ENCODE data around the gene KRTAP10-2.

Gene KRTAP10-2

GRCh38 chr21:44531606-44532564, 19.4 kb downstream of the KRTAP10-2 start:
- Histone ChIP-seq H3K4me3 (ENCODE audit: low read depth in 1 of 5, low read length in 5 of 5) (no peak overlapping the region), H3K4me1 (ENCODE audit: control insufficient read depth in 5 of 5, insufficient read depth in 5 of 5, low read length in 5 of 5) (peaks cover 0 to 2% (median 0%) of the 10 kb centered on the region in 5 donors), H3K27me3 (ENCODE audit: control insufficient read depth in 5 of 5, insufficient read depth in 4 of 5, low read length in 5 of 5) (peaks cover 3 to 14% (median 10%) of the 10 kb centered on the region in 5 donors), H3K36me3 (ENCODE audit: control insufficient read depth in 5 of 5, insufficient read depth in 5 of 5, low read length in 5 of 5) (no peaks in the 10 kb centered on the region), H3K27ac (ENCODE audit: low read depth, low read length) (no peak overlapping the region), H3K9ac (ENCODE audit: low read length in 5 of 5) (no peak overlapping the region), H3K9me3 (ENCODE audit: control insufficient read depth in 5 of 5, low read length in 5 of 5) (no peaks in the 10 kb centered on the region)

- H3K36me3 ChIP-seq (ENCODE audit: control insufficient read depth in 5 of 5, insufficient read depth in 5 of 5, low read length in 5 of 5): no peaks in the 10 kb centered on the region
- no peak overlapping the region for H3K9ac ChIP-seq (ENCODE audit: low read length in 5 of 5)
- H3K9me3 ChIP-seq (ENCODE audit: control insufficient read depth in 5 of 5, low read length in 5 of 5): no peaks in the 10 kb centered on the region
- H3K4me3 ChIP-seq (ENCODE audit: low read depth in 1 of 5, low read length in 5 of 5): no peak overlapping the region
- H3K4me1 ChIP-seq (ENCODE audit: control insufficient read depth in 5 of 5, insufficient read depth in 5 of 5, low read length in 5 of 5): peaks cover 0 to 2% (median 0%) of the 10 kb centered on the region in 5 donors
- peaks cover 3 to 18% (median 10%) of the 10 kb centered on the region in 5 donors for H3K27me3 ChIP-seq (ENCODE audit: control insufficient read depth in 5 of 5, insufficient read depth in 4 of 5, low read length in 5 of 5)
- no peak overlapping the region for H3K27ac ChIP-seq (ENCODE audit: low read depth, low read length)
Measured at GRCh38 chr21:44530903-44531605, 20.3 kb downstream of the KRTAP10-2 start.

GRCh38 chr21:44530221-44530902, 20.9 kb downstream of the KRTAP10-2 start:
- H3K36me3 ChIP-seq (ENCODE audit: control insufficient read depth in 5 of 5, insufficient read depth in 5 of 5, low read length in 5 of 5): no peaks in the 10 kb centered on the region
- peaks cover 3 to 18% (median 11%) of the 10 kb centered on the region in 5 donors for H3K27me3 ChIP-seq (ENCODE audit: control insufficient read depth in 5 of 5, insufficient read depth in 4 of 5, low read length in 5 of 5)
- no peak overlapping the region for H3K27ac ChIP-seq (ENCODE audit: low read depth, low read length)
- peaks cover 0 to 2% (median 0%) of the 10 kb centered on the region in 5 donors for H3K4me1 ChIP-seq (ENCODE audit: control insufficient read depth in 5 of 5, insufficient read depth in 5 of 5, low read length in 5 of 5)
- no peaks in the 10 kb centered on the region for H3K9me3 ChIP-seq (ENCODE audit: control insufficient read depth in 5 of 5, low read length in 5 of 5)
- H3K4me3 ChIP-seq (ENCODE audit: low read depth in 1 of 5, low read length in 5 of 5): no peak overlapping the region
- no peak overlapping the region for H3K9ac ChIP-seq (ENCODE audit: low read length in 5 of 5)

GRCh38 chr21:44529503-44530125, 21.7 kb downstream of the KRTAP10-2 start:
- no peak overlapping the region for H3K27ac ChIP-seq (ENCODE audit: low read depth, low read length)

GRCh38 chr21:44529011-44529421, 22.3 kb downstream of the KRTAP10-2 start:
- H3K27me3 ChIP-seq (ENCODE audit: control insufficient read depth in 5 of 5, insufficient read depth in 4 of 5, low read length in 5 of 5): peaks cover 3 to 18% (median 12%) of the 10 kb centered on the region in 5 donors
- no peaks in the 10 kb centered on the region for H3K36me3 ChIP-seq (ENCODE audit: control insufficient read depth in 5 of 5, insufficient read depth in 5 of 5, low read length in 5 of 5)
- peaks cover 0 to 2% (median 0%) of the 10 kb centered on the region in 5 donors for H3K4me1 ChIP-seq (ENCODE audit: control insufficient read depth in 5 of 5, insufficient read depth in 5 of 5, low read length in 5 of 5)
- H3K9me3 ChIP-seq (ENCODE audit: control insufficient read depth in 5 of 5, low read length in 5 of 5): no peaks in the 10 kb centered on the region
- H3K9ac ChIP-seq (ENCODE audit: low read length in 5 of 5): no peak overlapping the region
- H3K27ac ChIP-seq (ENCODE audit: low read depth, low read length): no peak overlapping the region
- no peak overlapping the region for H3K4me3 ChIP-seq (ENCODE audit: low read depth in 1 of 5, low read length in 5 of 5)

More at GRCh38 chr21:44529503-44530125, 21.7 kb downstream of the KRTAP10-2 start:
- Histone ChIP-seq H3K9ac (ENCODE audit: low read length in 5 of 5) (no peak overlapping the region), H3K27me3 (ENCODE audit: control insufficient read depth in 5 of 5, insufficient read depth in 4 of 5, low read length in 5 of 5) (peaks cover 3 to 18% (median 12%) of the 10 kb centered on the region in 5 donors), H3K36me3 (ENCODE audit: control insufficient read depth in 5 of 5, insufficient read depth in 5 of 5, low read length in 5 of 5) (no peaks in the 10 kb centered on the region), H3K4me1 (ENCODE audit: control insufficient read depth in 5 of 5, insufficient read depth in 5 of 5, low read length in 5 of 5) (peaks cover 0 to 2% (median 0%) of the 10 kb centered on the region in 5 donors), H3K4me3 (ENCODE audit: low read depth in 1 of 5, low read length in 5 of 5) (no peak overlapping the region), H3K9me3 (ENCODE audit: control insufficient read depth in 5 of 5, low read length in 5 of 5) (no peaks in the 10 kb centered on the region)

GRCh38 chr21:44528634-44528995, 22.7 kb downstream of the KRTAP10-2 start:
- Histone ChIP-seq H3K4me1 (ENCODE audit: control insufficient read depth in 5 of 5, insufficient read depth in 5 of 5, low read length in 5 of 5) (peaks cover 0 to 2% (median 0%) of the 10 kb centered on the region in 5 donors), H3K27me3 (ENCODE audit: control insufficient read depth in 5 of 5, insufficient read depth in 4 of 5, low read length in 5 of 5) (peaks cover 5 to 18% (median 12%) of the 10 kb centered on the region in 5 donors), H3K9me3 (ENCODE audit: control insufficient read depth in 5 of 5, low read length in 5 of 5) (no peaks in the 10 kb centered on the region), H3K9ac (ENCODE audit: low read length in 5 of 5) (no peak overlapping the region), H3K4me3 (ENCODE audit: low read depth in 1 of 5, low read length in 5 of 5) (no peak overlapping the region), H3K36me3 (ENCODE audit: control insufficient read depth in 5 of 5, insufficient read depth in 5 of 5, low read length in 5 of 5) (no peaks in the 10 kb centered on the region), H3K27ac (ENCODE audit: low read depth, low read length) (no peak overlapping the region)

GRCh38 chr21:44527983-44528633, 23.2 kb downstream of the KRTAP10-2 start:
- no peaks in the 10 kb centered on the region for H3K9me3 ChIP-seq (ENCODE audit: control insufficient read depth in 5 of 5, low read length in 5 of 5)
- H3K36me3 ChIP-seq (ENCODE audit: control insufficient read depth in 5 of 5, insufficient read depth in 5 of 5, low read length in 5 of 5): no peaks in the 10 kb centered on the region
- H3K9ac ChIP-seq (ENCODE audit: low read length in 5 of 5): no peak overlapping the region
- peaks cover 0 to 2% (median 0%) of the 10 kb centered on the region in 5 donors for H3K4me1 ChIP-seq (ENCODE audit: control insufficient read depth in 5 of 5, insufficient read depth in 5 of 5, low read length in 5 of 5)
- H3K27me3 ChIP-seq (ENCODE audit: control insufficient read depth in 5 of 5, insufficient read depth in 4 of 5, low read length in 5 of 5): peaks cover 9 to 18% (median 12%) of the 10 kb centered on the region in 5 donors
- no peak overlapping the region for H3K27ac ChIP-seq (ENCODE audit: low read depth, low read length)
- H3K4me3 ChIP-seq (ENCODE audit: low read depth in 1 of 5, low read length in 5 of 5): no peak overlapping the region

- H3K27me3 ChIP-seq (ENCODE audit: control insufficient read depth in 5 of 5, insufficient read depth in 4 of 5, low read length in 5 of 5): peaks cover 8 to 22% (median 12%) of the 10 kb centered on the region in 5 donors
- H3K4me1 ChIP-seq (ENCODE audit: control insufficient read depth in 5 of 5, insufficient read depth in 5 of 5, low read length in 5 of 5): peaks cover 0 to 2% (median 0%) of the 10 kb centered on the region in 5 donors
- H3K9ac ChIP-seq (ENCODE audit: low read length in 5 of 5): no peak overlapping the region
- H3K4me3 ChIP-seq (ENCODE audit: low read depth in 1 of 5, low read length in 5 of 5): no peak overlapping the region
- no peak overlapping the region for H3K27ac ChIP-seq (ENCODE audit: low read depth, low read length)
- no peaks in the 10 kb centered on the region for H3K9me3 ChIP-seq (ENCODE audit: control insufficient read depth in 5 of 5, low read length in 5 of 5)
- no peaks in the 10 kb centered on the region for H3K36me3 ChIP-seq (ENCODE audit: control insufficient read depth in 5 of 5, insufficient read depth in 5 of 5, low read length in 5 of 5)
Measured at GRCh38 chr21:44527156-44527982, 23.9 kb downstream of the KRTAP10-2 start.
